GM12878 (cell line): ENCODE data around the gene UNCX. TPM values are rescaled to one million over a fixed set of nuclear protein-coding genes. Genes with fewer than 3 reads are reported as not detected.

Experiments
- ATAC-seq: fragments of 200-7000 bp; cut with Tn5 transposase; 3 replicates; pipeline ENCODE4 v1.9.1; 2020; ENCODE audit warnings: mild to moderate bottlenecking, moderate library complexity
- BruUV-seq: library from RNA; stranded (reverse); fragments of 400-500 nt; replicated peaks from 2 replicates; lab custom pipeline; 2021; lab: Mats Ljungman, UMichigan
- CTCF ChIA-PET: fragments of 300-600 bp; sonication (Branson Sonifier 250); formaldehyde crosslinking; extraction: SDS; loops from one replicate; lab custom pipeline; 2021; ENCODE audit warnings: inconsistent platforms; lab: Yijun Ruan, JAX
- POLR2A ChIA-PET: fragments of 350-600 bp; formaldehyde crosslinking; extraction: SDS; loops from one replicate; lab custom pipeline; 2021; ENCODE audit warnings: inconsistent platforms; lab: Charles Lee
- RAD21 ChIA-PET: fragments of 300-600 bp; sonication (Branson Sonifier 250); formaldehyde crosslinking; loops from one replicate; lab custom pipeline; 2023; ENCODE audit warnings: antibody characterized with exemption; ENCODE audit not compliant: unreplicated experiment; lab: Charles Lee
- SMC1A ChIA-PET: fragments of 300-600 bp; sonication (Branson Sonifier 250); formaldehyde crosslinking; loops from one replicate; lab custom pipeline; 2023; ENCODE audit not compliant: unreplicated experiment, uncharacterized antibody; lab: Charles Lee
- DNase-seq: peaks from one replicate; pipeline ENCODE4 v3.0.0-alpha.2; 2011; ENCODE audit warnings: low read depth, low spot score
- FAIRE-seq: peaks from 3 replicates; lab custom pipeline; 2011; peaks lifted over from hg19 to GRCh38; lab: Jason Lieb, UNC
- H2AFZ ChIP-seq: 2 replicates; pipeline ENCODE4 v1.6.0; 2011; ENCODE audit warnings: low read depth, low read length, control low read depth; ENCODE audit not compliant: control insufficient read depth
- H3K27ac ChIP-seq: 2 replicates; pipeline ENCODE4 v1.5.1; 2011; ENCODE audit warnings: control low read depth; ENCODE audit not compliant: control insufficient read depth, insufficient read depth
- H3K27me3 ChIP-seq, 2 experiments: replicated peaks in 1 of 2; 2 replicates each; pipeline versions ENCODE4 v1.6.0 to v1.6.1; 2011; ENCODE audit warnings: low read length in 1 of 2; ENCODE audit not compliant: control insufficient read depth in 2 of 2, insufficient read depth in 2 of 2
- H3K36me3 ChIP-seq, 2 experiments: 2 replicates each; pipeline ENCODE4 v1.5.1; 2011; ENCODE audit warnings: low read length in 1 of 2; ENCODE audit not compliant: control insufficient read depth in 2 of 2, insufficient read depth in 2 of 2
- H3K4me1 ChIP-seq: 2 replicates; pipeline ENCODE4 v1.6.1; 2011; ENCODE audit warnings: mild to moderate bottlenecking, low read length, moderate library complexity, mixed read lengths; ENCODE audit not compliant: control insufficient read depth, insufficient read depth
- H3K4me2 ChIP-seq: 2 replicates; pipeline ENCODE4 v1.6.0; 2011; ENCODE audit warnings: control low read depth; ENCODE audit not compliant: control insufficient read depth, insufficient read depth
- H3K4me3 ChIP-seq: fragments of 200-600 bp; sonication (generic); 2 replicates; pipeline ENCODE4 v1.5.1; 2016
- H3K79me2 ChIP-seq: 2 replicates; pipeline ENCODE4 v1.6.0; 2011; ENCODE audit warnings: low read length; ENCODE audit not compliant: control insufficient read depth, insufficient read depth
- H3K9ac ChIP-seq: 2 replicates; pipeline ENCODE4 v1.8.0; 2011; ENCODE audit warnings: low read length, control low read depth, mixed read lengths; ENCODE audit not compliant: control insufficient read depth, insufficient read depth
- H3K9me3 ChIP-seq: replicated peaks from 3 replicates; pipeline ENCODE4 v1.5.1; 2011; ENCODE audit warnings: mild to moderate bottlenecking, low read length; ENCODE audit not compliant: control insufficient read depth, insufficient read depth
- H4K20me1 ChIP-seq: 2 replicates; pipeline ENCODE4 v1.6.0; 2011; ENCODE audit not compliant: control insufficient read depth, insufficient read depth
- ATF7 ChIP-seq: fragments of 450-650 bp; IDR thresholded peaks from 2 replicates; pipeline ENCODE4 v1.6.1; 2016; ENCODE audit warnings: low read depth, mild to moderate bottlenecking
- BACH1 ChIP-seq: fragments of 450-650 bp; IDR thresholded peaks from 2 replicates; pipeline ENCODE4 v1.6.1; 2017; ENCODE audit warnings: mild to moderate bottlenecking, borderline replicate concordance
- CHD2 ChIP-seq: IDR thresholded peaks from 2 replicates; pipeline ENCODE4 v1.6.1; 2011; ENCODE audit warnings: low read depth, low read length, improper control_type of control experiment, borderline replicate concordance
- FOXM1 ChIP-seq: IDR thresholded peaks from 2 replicates; pipeline ENCODE4 v1.6.1; 2012; ENCODE audit warnings: low read depth, mild to moderate bottlenecking, inconsistent platforms, low read length, moderate library complexity
- HCFC1 ChIP-seq: fragments of 150-350 bp; IDR thresholded peaks from 2 replicates; pipeline ENCODE4 v1.6.1; 2014; ENCODE audit warnings: low read length
- IRF4 ChIP-seq: IDR thresholded peaks from 2 replicates; pipeline ENCODE4 v1.6.1; 2011; ENCODE audit warnings: low read depth, low read length
- MYB ChIP-seq: fragments of 150-350 bp; IDR thresholded peaks from 2 replicates; pipeline ENCODE4 v1.6.1; 2014; ENCODE audit warnings: mild to moderate bottlenecking, low read depth, low read length, borderline replicate concordance
- NBN ChIP-seq: fragments of 450-650 bp; IDR thresholded peaks from 2 replicates; pipeline ENCODE4 v1.6.1; 2016
- NR2C1 ChIP-seq: fragments of 450-650 bp; IDR thresholded peaks from 2 replicates; pipeline ENCODE4 v1.6.1; 2017; ENCODE audit warnings: antibody characterized with exemption, mild to moderate bottlenecking, moderate library complexity
- PAX5 ChIP-seq: IDR thresholded peaks from 2 replicates; pipeline ENCODE4 v1.6.1; 2011; ENCODE audit warnings: low read depth, low read length, borderline replicate concordance
- RELB ChIP-seq: fragments of 450-650 bp; IDR thresholded peaks from 2 replicates; pipeline ENCODE4 v1.6.1; 2017; ENCODE audit warnings: low read depth, mild to moderate bottlenecking, moderate library complexity
- WGBS: methylation state at CpG from one replicate; pipeline ENCODE4 v1.1.6; 2016; ENCODE audit warnings: low lambda C conversion rate; ENCODE audit not compliant: insufficient replicate concordance, insufficient coverage; ENCODE audit errors: missing lambda C conversion rate; 5-methylcytosine and 5-hydroxymethylcytosine counted together
- in situ Hi-C: fragments of 300-500 bp; cut with MboI; formaldehyde crosslinking; loops from 9 replicates; pipeline ENCODE4 v1.14.3; 2018; ENCODE audit warnings: mixed read lengths
- intact Hi-C: fragments of 100-400 bp; cut with micrococcal nuclease; formaldehyde crosslinking; loops from one replicate; pipeline ENCODE4 v1.14.2; 2022; ENCODE audit not compliant: unreplicated experiment
- polyA plus RNA-seq, 11 experiments: library from polyadenylated mRNA; depleted of rRNA in 4 of 11; unstranded in 6 of 11; stranded (reverse) in 5 of 11; fragments of >200 nt; fragmentation: Nextera tagmentation in 4 of 11; fragmentation: Illumina TruSeq in 1 of 11; extraction: Ambion mirVana in 4 of 11; extraction: Trizol in 1 of 11; gene quantifications; 1 replicate in 1 of 11; 2 replicates in 10 of 11; pipeline versions ENCODE4 v1.2.1 to v1.2.3, GENCODE V29; 2011 to 2016; ENCODE audit warnings: inconsistent platforms in 2 of 11, missing spikeins in 2 of 11, low read depth in 1 of 11
- total RNA-seq, 4 experiments: library from RNA; depleted of rRNA in 3 of 4; stranded (reverse); fragments of >200 nt in 3 of 4; fragmentation: Illumina TruSeq in 1 of 4; extraction: Trizol in 1 of 4; gene quantifications; 2 replicates each; pipeline versions ENCODE4 v1.2.1 to v1.2.3, GENCODE V29; 2013 to 2021

UNCX gene
- total and polyA plus RNA-seq, 10 of the 15 experiments (the other 5 are each of a cell fraction or from before 2014, with no cell fraction given): not detected

GRCh38 chr7:1228545-1229201 is 4.0 kb upstream of the UNCX start:
- no peak overlapping the region for H2AFZ ChIP-seq
- SMC1A ChIA-PET: no interaction called here
- RAD21 ChIA-PET: no interaction called here
- no peaks in the 10 kb centered on the region for H3K4me1 ChIP-seq
- H4K20me1 ChIP-seq: no peaks in the 10 kb centered on the region
- WGBS: 12% methylated on average over 17 of the region's 17 CpGs
- in situ Hi-C loops: loop anchor here (5.0 kb wide), 1 partner anchor 204 kb away; no protein-coding TSS in a partner anchor
- H3K4me2 ChIP-seq: no peak overlapping the region
- FAIRE-seq: no peak
- no peak for ATAC-seq
- CTCF ChIA-PET: no interaction called here
- BruUV-seq: no TSS peak
- no peak overlapping the region for H3K9ac ChIP-seq
- H3K27me3 ChIP-seq: peaks cover 0 to 4% of the 10 kb centered on the region in 2 experiments; a peak in 3 of 4 replicates
- no peaks in the 10 kb centered on the region for H3K9me3 ChIP-seq
- POLR2A ChIA-PET: no interaction called here
- H3K36me3 ChIP-seq: no peaks in the 10 kb centered on the region
- H3K4me3 ChIP-seq: no peak overlapping the region
- no peak overlapping the region for H3K27ac ChIP-seq
- DNase-seq: no peak
- intact Hi-C loops: loop anchor here (5.0 kb wide), 1 partner anchor 184 kb away; no protein-coding TSS in a partner anchor
- TF ChIP-seq MYB: no peak
- no peak for TF ChIP-seq FOXM1
- TF ChIP-seq, all 136 proteins: peak for 0
- H3K79me2 ChIP-seq: no peaks in the 10 kb centered on the region

GRCh38 chr7:1229202-1229947 is 3.3 kb upstream of the UNCX start:
- H2AFZ ChIP-seq: no peak overlapping the region
- RAD21 ChIA-PET: no interaction called here
- H3K4me1 ChIP-seq: no peaks in the 10 kb centered on the region
- no TSS peak for BruUV-seq
- no peak for TF ChIP-seq BACH1
- TF ChIP-seq PAX5: no peak
- no peak for TF ChIP-seq HCFC1
- TF ChIP-seq CHD2: no peak
- TF ChIP-seq RELB: no peak
- TF ChIP-seq IRF4: no peak
- no peak for TF ChIP-seq ATF7
- no peak for TF ChIP-seq NR2C1
- TF ChIP-seq NBN: no peak
- peaks cover 0 to 6% of the 10 kb centered on the region in 2 experiments; a peak in 2 of 4 replicates for H3K27me3 ChIP-seq
- ATAC-seq (no peak), FAIRE-seq (no peak), DNase-seq (no peak)
- H3K27ac ChIP-seq: no peak overlapping the region
- H3K36me3 ChIP-seq: no peaks in the 10 kb centered on the region
- intact Hi-C loops (loop anchor here (5.0 kb wide), 1 partner anchor 183 kb away; no protein-coding TSS in a partner anchor), in situ Hi-C loops (loop anchor here (5.0 kb wide), 1 partner anchor 203 kb away; no protein-coding TSS in a partner anchor)
- POLR2A ChIA-PET: no interaction called here
- no peak overlapping the region for H3K4me3 ChIP-seq
- CTCF ChIA-PET: no interaction called here
- no peaks in the 10 kb centered on the region for H3K79me2 ChIP-seq
- 55% methylated on average over 30 of the region's 64 CpGs for WGBS
- no peak overlapping the region for H3K9ac ChIP-seq
- SMC1A ChIA-PET: no interaction called here
- no peaks in the 10 kb centered on the region for H4K20me1 ChIP-seq
- H3K4me2 ChIP-seq: no peak overlapping the region
- H3K9me3 ChIP-seq: no peaks in the 10 kb centered on the region
